ENCODE measurements around the gene RBM46. TPM values are rescaled to one million over a fixed set of nuclear protein-coding genes. Genes with fewer than 3 reads are reported as not detected.
A peak's percentile ranks its signal among the peaks of the same experiment; 100 is the strongest.

RBM46 gene
- total RNA-seq, 1 donor from 2014 or later: not detected

DNA sequence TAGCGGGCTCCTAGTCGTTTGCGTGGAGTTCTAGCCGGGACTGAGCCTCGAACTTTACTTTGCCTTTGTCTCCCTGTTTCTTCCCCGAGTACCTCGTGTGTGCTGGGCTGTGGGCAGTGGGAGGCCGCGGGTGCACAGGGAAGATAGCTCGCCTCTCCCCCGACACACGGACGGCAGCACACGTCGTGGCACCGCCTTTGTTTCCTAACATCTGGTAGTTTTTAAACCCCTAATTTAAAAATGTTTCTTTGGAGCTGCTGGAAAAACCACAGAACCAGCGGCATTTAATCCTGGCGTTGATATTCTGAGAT, 866 bp downstream of the RBM46 start:
- Histone ChIP-seq H3K36me3 (no peaks in the 10 kb centered on the region), H3K27ac (no peak overlapping the region), H3K9me3 (no peaks in the 10 kb centered on the region), H3K4me3 (no peak overlapping the region), H3K27me3 (no peaks in the 10 kb centered on the region), H3K4me1 (no peaks in the 10 kb centered on the region)
- intact Hi-C loops (cut with DNase I): no loop called here
- no peak for DNase-seq (ENCODE audit: low spot score in 2 of 2)
- TF ChIP-seq, protein P1, sequence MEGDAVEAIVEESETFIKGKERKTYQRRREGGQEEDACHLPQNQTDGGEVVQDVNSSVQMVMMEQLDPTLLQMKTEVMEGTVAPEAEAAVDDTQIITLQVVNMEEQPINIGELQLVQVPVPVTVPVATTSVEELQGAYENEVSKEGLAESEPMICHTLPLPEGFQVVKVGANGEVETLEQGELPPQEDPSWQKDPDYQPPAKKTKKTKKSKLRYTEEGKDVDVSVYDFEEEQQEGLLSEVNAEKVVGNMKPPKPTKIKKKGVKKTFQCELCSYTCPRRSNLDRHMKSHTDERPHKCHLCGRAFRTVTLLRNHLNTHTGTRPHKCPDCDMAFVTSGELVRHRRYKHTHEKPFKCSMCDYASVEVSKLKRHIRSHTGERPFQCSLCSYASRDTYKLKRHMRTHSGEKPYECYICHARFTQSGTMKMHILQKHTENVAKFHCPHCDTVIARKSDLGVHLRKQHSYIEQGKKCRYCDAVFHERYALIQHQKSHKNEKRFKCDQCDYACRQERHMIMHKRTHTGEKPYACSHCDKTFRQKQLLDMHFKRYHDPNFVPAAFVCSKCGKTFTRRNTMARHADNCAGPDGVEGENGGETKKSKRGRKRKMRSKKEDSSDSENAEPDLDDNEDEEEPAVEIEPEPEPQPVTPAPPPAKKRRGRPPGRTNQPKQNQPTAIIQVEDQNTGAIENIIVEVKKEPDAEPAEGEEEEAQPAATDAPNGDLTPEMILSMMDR (IDR thresholded peaks at IDR 0.05): no peak

DNA sequence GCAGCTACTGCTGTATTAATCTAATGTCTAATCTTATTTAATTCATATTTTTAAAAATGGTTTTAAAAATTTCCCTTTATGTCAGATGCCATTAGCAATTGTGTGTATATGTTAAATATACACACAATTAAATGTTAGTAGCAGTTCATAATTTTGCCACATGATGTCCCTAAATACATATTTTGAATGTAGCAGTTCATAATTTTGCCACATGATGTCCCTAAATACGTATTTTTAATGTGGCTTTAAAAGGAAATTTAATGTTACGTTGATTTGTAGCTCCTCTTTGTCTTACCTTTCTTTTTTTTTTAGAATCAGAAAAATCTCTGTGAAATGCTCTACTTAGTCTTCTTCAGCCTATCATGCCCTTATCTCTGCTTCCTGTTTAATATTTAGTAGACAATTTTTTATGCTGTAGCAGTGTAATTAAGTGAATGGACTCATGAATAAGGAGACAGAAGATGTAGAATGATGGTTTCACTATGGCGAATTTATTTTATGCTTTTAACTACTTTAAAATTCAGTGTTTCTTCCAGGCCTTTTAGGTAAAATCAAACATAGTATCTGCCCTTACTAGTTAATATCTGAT, 26.1 kb downstream of the RBM46 start:
- TF ChIP-seq, protein P1 (IDR thresholded peaks at IDR 0.05): peak in 2 of 3 experiments; percentile 50 to 52
- Histone ChIP-seq H3K27me3 (no peaks in the 10 kb centered on the region), H3K4me3 (no peak overlapping the region), H3K27ac (no peak overlapping the region), H3K9me3 (no peaks in the 10 kb centered on the region), H3K36me3 (no peaks in the 10 kb centered on the region), H3K4me1 (no peaks in the 10 kb centered on the region)
- DNase-seq (ENCODE audit: low spot score in 2 of 2): no peak
- intact Hi-C loops (cut with DNase I): loop anchor here (10.0 kb wide), 1 partner anchor 548 kb away; no protein-coding TSS in a partner anchor

DNA sequence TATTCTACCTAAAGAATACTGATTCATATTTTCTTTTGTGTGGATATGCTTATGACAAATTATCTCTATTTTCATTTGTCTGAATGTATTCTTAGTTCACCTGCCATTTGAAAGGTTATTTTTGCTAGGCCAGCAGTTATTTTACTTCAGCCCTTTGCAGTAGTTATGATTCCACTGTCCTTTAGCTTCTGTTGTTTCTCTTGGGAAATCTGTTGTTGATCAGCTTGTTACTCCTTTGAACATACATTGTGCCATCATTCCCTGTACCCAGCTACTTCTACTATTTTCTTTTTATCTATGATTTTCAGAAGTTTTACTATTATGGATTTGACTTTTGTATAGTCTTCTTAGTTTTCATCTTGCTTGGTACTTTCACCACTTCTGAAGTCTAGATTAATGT, 37.2 kb downstream of the RBM46 start:
- intact Hi-C loops (cut with DNase I): no loop called here
- Histone ChIP-seq H3K36me3 (no peaks in the 10 kb centered on the region), H3K27ac (no peak overlapping the region), H3K4me1 (no peaks in the 10 kb centered on the region), H3K9me3 (no peaks in the 10 kb centered on the region), H3K27me3 (no peaks in the 10 kb centered on the region), H3K4me3 (no peak overlapping the region)
- DNase-seq (ENCODE audit: low spot score in 2 of 2): no peak
- TF ChIP-seq, protein P1 (IDR thresholded peaks at IDR 0.05): no peak

DNA sequence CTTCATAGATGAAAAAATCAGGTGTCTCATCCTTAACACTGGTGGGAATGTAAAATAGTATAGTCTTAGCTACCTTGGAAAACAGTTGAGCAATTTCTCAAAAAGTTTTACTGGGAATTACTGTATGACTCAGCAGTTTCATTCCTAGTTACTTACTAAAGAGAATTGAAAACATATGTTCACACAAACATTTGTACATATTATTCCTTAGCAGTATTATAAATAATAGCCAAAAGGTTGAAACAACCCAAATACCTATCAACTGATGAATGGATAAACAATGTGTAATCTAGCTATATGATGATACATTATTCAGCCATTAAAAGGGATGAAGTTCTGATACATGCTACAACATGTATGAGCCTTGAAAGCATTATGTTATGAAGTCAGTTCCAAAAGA, 41.7 kb downstream of the RBM46 start:
- intact Hi-C loops (cut with DNase I): no loop called here
- Histone ChIP-seq H3K4me3 (no peak overlapping the region), H3K27ac (no peak overlapping the region), H3K9me3 (no peaks in the 10 kb centered on the region), H3K4me1 (no peaks in the 10 kb centered on the region), H3K36me3 (no peaks in the 10 kb centered on the region), H3K27me3 (no peaks in the 10 kb centered on the region)
- TF ChIP-seq, protein P1 (IDR thresholded peaks at IDR 0.05): no peak
- DNase-seq (ENCODE audit: low spot score in 2 of 2): no peak

DNA sequence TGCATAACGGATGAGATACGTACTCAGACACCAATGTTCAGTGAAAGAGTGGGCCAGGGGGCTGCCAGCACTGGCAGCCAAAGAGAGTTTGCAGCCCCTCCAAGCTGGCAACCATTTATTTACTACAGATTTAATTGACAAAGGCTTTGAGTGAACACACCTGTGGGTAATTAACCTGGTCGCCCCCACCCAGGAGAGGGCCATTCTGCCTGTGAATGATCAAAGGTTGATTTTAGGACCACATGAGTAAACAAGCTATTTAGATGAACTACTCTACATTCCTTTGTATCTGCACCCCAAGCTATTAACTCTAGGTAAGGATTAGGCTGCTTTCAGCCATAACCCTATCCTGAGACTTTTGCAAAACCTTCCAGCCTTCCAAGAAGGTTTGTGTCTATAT, 55.0 kb downstream of the RBM46 start:
- Histone ChIP-seq H3K9me3 (no peaks in the 10 kb centered on the region), H3K27me3 (no peaks in the 10 kb centered on the region), H3K27ac (no peak overlapping the region), H3K4me1 (no peaks in the 10 kb centered on the region), H3K4me3 (no peak overlapping the region), H3K36me3 (no peaks in the 10 kb centered on the region)
- no peak for DNase-seq (ENCODE audit: low spot score in 2 of 2)
- intact Hi-C loops (cut with DNase I): no loop called here
- TF ChIP-seq, protein P1 (IDR thresholded peaks at IDR 0.05): no peak

DNA sequence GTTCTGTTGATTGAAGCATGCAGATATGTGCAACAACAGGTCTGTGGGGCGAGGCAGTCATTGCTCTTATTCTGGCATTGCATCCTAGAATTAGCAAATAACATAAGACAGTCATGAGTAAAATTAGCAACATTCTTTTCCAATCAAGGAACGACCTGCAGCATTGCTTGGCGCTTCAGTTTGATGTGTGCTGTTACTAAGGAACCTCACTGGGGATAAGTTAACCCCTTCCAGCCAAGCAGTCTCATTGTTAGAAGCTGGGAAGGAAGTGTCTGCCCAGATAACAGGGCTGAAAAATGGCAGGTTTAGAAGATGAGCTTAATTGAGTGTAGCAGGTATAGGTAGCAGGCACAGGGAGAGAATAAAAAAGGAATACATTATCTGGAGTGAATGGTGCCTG, 55.4 kb downstream of the RBM46 start:
- intact Hi-C loops (cut with DNase I): no loop called here
- no peak for DNase-seq (ENCODE audit: low spot score in 2 of 2)
- no peak overlapping the region for H3K27ac ChIP-seq
- H3K27me3 ChIP-seq: no peaks in the 10 kb centered on the region
- TF ChIP-seq, protein P1 (IDR thresholded peaks at IDR 0.05): no peak
- H3K36me3 ChIP-seq: no peaks in the 10 kb centered on the region
- no peaks in the 10 kb centered on the region for H3K4me1 ChIP-seq
- no peaks in the 10 kb centered on the region for H3K9me3 ChIP-seq
- no peak overlapping the region for H3K4me3 ChIP-seq

Measured in ascending aorta (tissue), 2 donors.